Panc1 (cell line): ENCODE measurements around the gene GRAMD1A. TPM values are rescaled to one million over a fixed set of nuclear protein-coding genes. Genes with fewer than 3 reads are reported as not detected.
"Not testable (repeated sequence)": the region's sequence is repeated elsewhere in the genome, so short reads cannot be mapped to it uniquely, and the experiment has no call there.

ENCODE experiments used
- ATAC-seq: fragments of 200-7000 bp; cut with Tn5 transposase; 2 replicates; pipeline ENCODE4 v1.9.1; 2020; ENCODE audit warnings: mild to moderate bottlenecking, moderate library complexity
- BruUV-seq: library from RNA; stranded (reverse); fragments of 400-500 nt; replicated peaks from 2 replicates; lab custom pipeline; 2021; lab: Mats Ljungman, UMichigan
- CTCF ChIA-PET: fragments of 300-600 bp; sonication (Branson Sonifier 250); formaldehyde crosslinking; loops from one replicate; lab custom pipeline; 2022; ENCODE audit warnings: antibody characterized with exemption; lab: Charles Lee
- POLR2A ChIA-PET: fragments of 300-600 bp; sonication (Branson Sonifier 250); formaldehyde crosslinking; loops from one replicate; lab custom pipeline; 2022; ENCODE audit warnings: antibody characterized with exemption; lab: Charles Lee
- DNase-seq: peaks from one replicate; pipeline ENCODE4 v3.0.0-alpha.2; 2010; ENCODE audit warnings: low read depth, low spot score
- H3K27ac ChIP-seq: 2 replicates; pipeline ENCODE4 v1.5.1; 2011; ENCODE audit warnings: mild to moderate bottlenecking, low read length, inconsistent platforms
- H3K27me3 ChIP-seq: fragments of 200-500 bp; sonication (Bioruptor generic); 2 replicates; pipeline ENCODE4 v1.6.0; 2014; ENCODE audit warnings: low read length, inconsistent platforms; ENCODE audit not compliant: control insufficient read depth, insufficient read depth
- H3K36me3 ChIP-seq: fragments of 200-500 bp; sonication (Bioruptor generic); 2 replicates; pipeline ENCODE4 v1.5.1; 2014; ENCODE audit warnings: inconsistent platforms, mild to moderate bottlenecking, low read length, moderate library complexity; ENCODE audit not compliant: control insufficient read depth, insufficient read depth
- H3K4me1 ChIP-seq: 2 replicates; pipeline ENCODE4 v1.5.1; 2011; ENCODE audit warnings: inconsistent platforms, mild to moderate bottlenecking, low read length, moderate library complexity; ENCODE audit not compliant: control insufficient read depth, insufficient read depth
- H3K4me3 ChIP-seq, 2 experiments: 2 replicates each; pipeline ENCODE4 v1.5.1; 2011 to 2012; ENCODE audit warnings: low read depth in 2 of 2, low read length in 2 of 2, mild to moderate bottlenecking in 2 of 2, inconsistent platforms in 1 of 2, moderate library complexity in 1 of 2
- H3K9me3 ChIP-seq: fragments of 200-500 bp; sonication (Bioruptor generic); 2 replicates; pipeline ENCODE4 v1.5.1; 2014; ENCODE audit warnings: low read depth, mild to moderate bottlenecking, inconsistent platforms, low read length, moderate library complexity; ENCODE audit not compliant: control insufficient read depth, insufficient read depth
- CTCF ChIP-seq: fragments of 450-650 bp; IDR thresholded peaks from 2 replicates; pipeline ENCODE4 v1.5.1; 2017; ENCODE audit warnings: mild to moderate bottlenecking
- POLR2AphosphoS5 ChIP-seq: IDR thresholded peaks from 2 replicates; pipeline ENCODE4 v1.6.1; 2012; ENCODE audit warnings: mild to moderate bottlenecking, low read depth, low read length, moderate library complexity
- REST ChIP-seq, 2 experiments: IDR thresholded peaks; 2 replicates each; pipeline ENCODE4 v1.6.1; 2011 to 2012; ENCODE audit warnings: low read depth in 2 of 2, control low read depth in 1 of 2, low read length in 1 of 2, mild to moderate bottlenecking in 1 of 2, moderate library complexity in 1 of 2; ENCODE audit not compliant: insufficient read depth in 1 of 2
- SIN3A ChIP-seq: IDR thresholded peaks from 2 replicates; pipeline ENCODE4 v1.6.1; 2012; ENCODE audit warnings: low read depth, mild to moderate bottlenecking, low read length, moderate library complexity, borderline replicate concordance; ENCODE audit not compliant: insufficient read depth
- TCF7L2 ChIP-seq: IDR thresholded peaks from 2 replicates; pipeline ENCODE4 v1.6.1; 2011; ENCODE audit warnings: mild to moderate bottlenecking, low read depth, low read length, inconsistent platforms
- in situ Hi-C: cut with HindIII; loops from 2 replicates; pipeline ENCODE4 v1.10.0; 2016; ENCODE audit warnings: low sequenced_read_pairs, low pct_unique_long_range_greater_than_20kb
- intact Hi-C: fragments of 100-400 bp; cut with micrococcal nuclease; formaldehyde crosslinking; loops from one replicate; pipeline ENCODE4 v1.10.0; 2022; ENCODE audit not compliant: unreplicated experiment
- total RNA-seq: library from RNA; stranded (reverse); gene quantifications from one replicate; pipeline ENCODE4 v1.2.1, GENCODE V29; 2021; ENCODE audit not compliant: unreplicated experiment

The GRAMD1A gene
- total RNA-seq, 1 experiment from 2014 or later, result 69.9 TPM

GRCh38 chr19:34967551-34967950 lies 32.6 kb upstream of the GRAMD1A start:
- Histone ChIP-seq H3K4me3 (no peak overlapping the region), H3K9me3 (peaks cover 10% of the 10 kb centered on the region), H3K36me3 (no peaks in the 10 kb centered on the region), H3K27ac (no peak overlapping the region), H3K27me3 (no peaks in the 10 kb centered on the region), H3K4me1 (0 out of 2 replicates have a peak, but pooled peaks cover 10% of the 10 kb centered on the region)
- ATAC-seq, result no peak
- ChIA-PET CTCF (no interaction called here), POLR2A (no interaction called here)
- DNase-seq, result no peak
- TF ChIP-seq TCF7L2, result no peak
- TF ChIP-seq CTCF, result no peak
- TF ChIP-seq SIN3A, result no peak
- TF ChIP-seq POLR2AphosphoS5, result no peak
- no peak for TF ChIP-seq REST (IDR thresholded peaks at IDR 0.05; ENCODE audit: insufficient read depth in 1 of 2, low read depth in 2 of 2, low read length in 1 of 2)
- in situ Hi-C loops (no loop called here), intact Hi-C loops (no loop called here)
- no TSS peak for BruUV-seq

GRCh38 chr19:34969721-34970120 lies 30.4 kb upstream of the GRAMD1A start:
- intact Hi-C loops, result loop anchor here (5.0 kb wide), 2 partner anchors 43 to 123 kb away; no protein-coding TSS in a partner anchor
- Histone ChIP-seq H3K9me3 (peaks cover 10% of the 10 kb centered on the region), H3K36me3 (no peaks in the 10 kb centered on the region), H3K27me3 (no peaks in the 10 kb centered on the region), H3K4me3 (no peak overlapping the region), H3K27ac (no peak overlapping the region), H3K4me1 (no peaks in the 10 kb centered on the region)
- CTCF ChIA-PET, result no interaction called here
- DNase-seq (no peak), ATAC-seq (no peak)
- in situ Hi-C loops, result no loop called here
- POLR2A ChIA-PET, result no interaction called here
- no TSS peak for BruUV-seq
- TF ChIP-seq REST (IDR thresholded peaks at IDR 0.05; ENCODE audit: insufficient read depth in 1 of 2, low read depth in 2 of 2, low read length in 1 of 2) (no peak), POLR2AphosphoS5 (no peak), TCF7L2 (no peak), SIN3A (no peak), CTCF (no peak)

GRCh38 chr19:34970185-34970780 lies 29.8 kb upstream of the GRAMD1A start:
- BruUV-seq, H3K36me3 ChIP-seq, in situ Hi-C loops, H3K27me3 ChIP-seq, POLR2A ChIA-PET, H3K4me3 ChIP-seq, H3K27ac ChIP-seq, CTCF ChIA-PET, H3K4me1 ChIP-seq, ATAC-seq, DNase-seq: not testable (repeated sequence)
- peaks cover 10% of the 10 kb centered on the region for H3K9me3 ChIP-seq
- intact Hi-C loops, result loop anchor here (5.0 kb wide), 2 partner anchors 42 to 122 kb away; no protein-coding TSS in a partner anchor
